Neural cell (in vitro differentiated cells): ENCODE data around the gene GALNT15. TPM values are rescaled to one million over a fixed set of nuclear protein-coding genes. Genes with fewer than 3 reads are reported as not detected.

Experiments
- H2AFZ ChIP-seq: fragments of 200-600, 300-800 bp; sonication (generic), shearing (Covaris generic); 2 replicates; pipeline ENCODE4 v1.6.0; 2014; ENCODE audit warnings: low read depth, mild to moderate bottlenecking, antibody characterized with exemption, low read length, moderate library complexity
- H3F3A ChIP-seq: fragments of 200-600 bp; shearing (Covaris generic); 2 replicates; pipeline ENCODE4 v1.6.1; 2016; ENCODE audit warnings: mild to moderate bottlenecking, moderate library complexity, mixed read lengths, antibody characterized with exemption, low read length; ENCODE audit not compliant: insufficient read depth, poor library complexity, severe bottlenecking
- H3K27ac ChIP-seq: fragments of 200-600, 300-800 bp; sonication (generic), shearing (Covaris generic); 2 replicates; pipeline ENCODE4 v1.5.1; 2014; ENCODE audit warnings: mild to moderate bottlenecking, low read length, moderate library complexity
- H3K27me3 ChIP-seq: fragments of 300-800, 200-600 bp; sonication (generic), shearing (Covaris generic); 2 replicates; pipeline ENCODE4 v1.6.0; 2014; ENCODE audit warnings: mild to moderate bottlenecking, low read depth, low read length, moderate library complexity; ENCODE audit not compliant: insufficient read depth
- H3K36me3 ChIP-seq: fragments of 300-800, 200-600 bp; sonication (generic), shearing (Covaris generic); 2 replicates; pipeline ENCODE4 v1.5.1; 2014; ENCODE audit warnings: mild to moderate bottlenecking, antibody characterized with exemption, low read length, moderate library complexity; ENCODE audit not compliant: insufficient read depth
- H3K4me2 ChIP-seq: fragments of 300-800, 200-600 bp; sonication (generic), shearing (Covaris generic); 2 replicates; pipeline ENCODE4 v1.6.0; 2014; ENCODE audit warnings: mild to moderate bottlenecking, low read length
- H3K4me3 ChIP-seq: fragments of 300-800, 200-600 bp; sonication (generic), shearing (Covaris generic); 2 replicates; pipeline ENCODE4 v1.5.1; 2014; ENCODE audit warnings: mild to moderate bottlenecking, low read length, moderate library complexity
- H3K79me2 ChIP-seq: fragments of 200-600 bp; shearing (Covaris generic); replicated peaks from 2 replicates; pipeline ENCODE4 v1.6.0; 2014; ENCODE audit warnings: mild to moderate bottlenecking, low read length, moderate library complexity; ENCODE audit not compliant: insufficient read depth
- H3K9ac ChIP-seq: fragments of 300-800, 200-600 bp; sonication (generic), shearing (Covaris generic); 2 replicates; pipeline ENCODE4 v1.6.1; 2016; ENCODE audit warnings: mild to moderate bottlenecking, low read length, mixed read lengths
- H3K9me2 ChIP-seq: fragments of 200-600 bp; shearing (Covaris generic); 2 replicates; pipeline ENCODE4 v1.6.1; 2016; ENCODE audit warnings: mild to moderate bottlenecking, low read length, mixed read lengths; ENCODE audit not compliant: insufficient read depth
- H3K9me3 ChIP-seq: fragments of 200-600, 300-800 bp; sonication (generic), shearing (Covaris generic); 2 replicates; pipeline ENCODE4 v1.6.1; 2016; ENCODE audit warnings: mild to moderate bottlenecking, mixed run types, low read length, moderate library complexity, mixed read lengths
- H4K20me1 ChIP-seq: fragments of 200-600 bp; shearing (Covaris generic); 2 replicates; pipeline ENCODE4 v1.6.1; 2016; ENCODE audit warnings: mild to moderate bottlenecking, mixed run types; ENCODE audit not compliant: insufficient read depth
- CTCF ChIP-seq: fragments of 450-650 bp; IDR thresholded peaks from 2 replicates; pipeline ENCODE4 v1.5.1; 2014; ENCODE audit warnings: antibody characterized with exemption, mild to moderate bottlenecking, moderate library complexity; ENCODE audit not compliant: poor library complexity, severe bottlenecking
- EP300 ChIP-seq: fragments of 450-650 bp; conservative IDR thresholded peaks from 2 replicates; pipeline ENCODE4 v1.6.1; 2014; ENCODE audit warnings: antibody characterized with exemption, mild to moderate bottlenecking, moderate library complexity; ENCODE audit not compliant: poor library complexity, severe bottlenecking
- EZH2 ChIP-seq: fragments of 200-600, 300-800 bp; shearing (Covaris generic), sonication (generic); IDR thresholded peaks from 2 replicates; pipeline ENCODE4 v1.6.1; 2014; ENCODE audit warnings: antibody characterized with exemption, low read length, borderline replicate concordance, mild to moderate bottlenecking; ENCODE audit not compliant: insufficient read depth, poor library complexity, severe bottlenecking
- MXI1 ChIP-seq: fragments of 450-650 bp; conservative IDR thresholded peaks from 2 replicates; pipeline ENCODE4 v1.6.1; 2014; ENCODE audit warnings: antibody characterized with exemption, mild to moderate bottlenecking; ENCODE audit not compliant: poor library complexity, severe bottlenecking
- POLR2AphosphoS5 ChIP-seq: IDR thresholded peaks from 2 replicates; pipeline ENCODE4 v1.6.1; 2012
- RAD21 ChIP-seq: fragments of 450-650 bp; conservative IDR thresholded peaks from 2 replicates; pipeline ENCODE4 v1.6.1; 2014; ENCODE audit warnings: antibody characterized with exemption, mild to moderate bottlenecking, moderate library complexity
- SMC3 ChIP-seq: fragments of 450-650 bp; conservative IDR thresholded peaks from 2 replicates; pipeline ENCODE4 v1.6.1; 2014; ENCODE audit warnings: antibody characterized with exemption, mild to moderate bottlenecking, moderate library complexity; ENCODE audit not compliant: poor library complexity
- TAF1 ChIP-seq: IDR thresholded peaks from 2 replicates; pipeline ENCODE4 v1.6.1; 2012; ENCODE audit warnings: low read depth
- polyA plus RNA-seq: library from polyadenylated mRNA; depleted of rRNA; stranded (reverse); fragments of >200 nt; gene quantifications from 2 replicates; pipeline ENCODE4 v1.2.3, GENCODE V29; 2014
- TF ChIP-seq, protein P1 (sequence below): IDR thresholded peaks from 2 replicates; pipeline ENCODE4 v1.6.1; 2012; ENCODE audit warnings: borderline replicate concordance

Gene GALNT15
- polyA plus RNA-seq, 1 donor from 2014 or later: 1.5 TPM

- Histone ChIP-seq H3K9ac (no peak overlapping the region), H3K9me3 (no peaks in the 10 kb centered on the region), H2AFZ (no peak overlapping the region), H3K79me2 (no peaks in the 10 kb centered on the region), H3K4me3 (no peak overlapping the region), H3K4me2 (no peak overlapping the region), H4K20me1 (no peaks in the 10 kb centered on the region), H3K27me3 (no peaks in the 10 kb centered on the region), H3K36me3 (no peaks in the 10 kb centered on the region), H3F3A (no peaks in the 10 kb centered on the region), H3K27ac (no peak overlapping the region), H3K9me2 (no peaks in the 10 kb centered on the region)
- no peak for TF ChIP-seq TAF1
- TF ChIP-seq MXI1: no peak
- no peak for TF ChIP-seq CTCF
- TF ChIP-seq SMC3: no peak
- TF ChIP-seq EZH2: no peak
- no peak for TF ChIP-seq RAD21
- no peak for TF ChIP-seq EP300
- TF ChIP-seq POLR2AphosphoS5: no peak
- TF ChIP-seq, protein P1, sequence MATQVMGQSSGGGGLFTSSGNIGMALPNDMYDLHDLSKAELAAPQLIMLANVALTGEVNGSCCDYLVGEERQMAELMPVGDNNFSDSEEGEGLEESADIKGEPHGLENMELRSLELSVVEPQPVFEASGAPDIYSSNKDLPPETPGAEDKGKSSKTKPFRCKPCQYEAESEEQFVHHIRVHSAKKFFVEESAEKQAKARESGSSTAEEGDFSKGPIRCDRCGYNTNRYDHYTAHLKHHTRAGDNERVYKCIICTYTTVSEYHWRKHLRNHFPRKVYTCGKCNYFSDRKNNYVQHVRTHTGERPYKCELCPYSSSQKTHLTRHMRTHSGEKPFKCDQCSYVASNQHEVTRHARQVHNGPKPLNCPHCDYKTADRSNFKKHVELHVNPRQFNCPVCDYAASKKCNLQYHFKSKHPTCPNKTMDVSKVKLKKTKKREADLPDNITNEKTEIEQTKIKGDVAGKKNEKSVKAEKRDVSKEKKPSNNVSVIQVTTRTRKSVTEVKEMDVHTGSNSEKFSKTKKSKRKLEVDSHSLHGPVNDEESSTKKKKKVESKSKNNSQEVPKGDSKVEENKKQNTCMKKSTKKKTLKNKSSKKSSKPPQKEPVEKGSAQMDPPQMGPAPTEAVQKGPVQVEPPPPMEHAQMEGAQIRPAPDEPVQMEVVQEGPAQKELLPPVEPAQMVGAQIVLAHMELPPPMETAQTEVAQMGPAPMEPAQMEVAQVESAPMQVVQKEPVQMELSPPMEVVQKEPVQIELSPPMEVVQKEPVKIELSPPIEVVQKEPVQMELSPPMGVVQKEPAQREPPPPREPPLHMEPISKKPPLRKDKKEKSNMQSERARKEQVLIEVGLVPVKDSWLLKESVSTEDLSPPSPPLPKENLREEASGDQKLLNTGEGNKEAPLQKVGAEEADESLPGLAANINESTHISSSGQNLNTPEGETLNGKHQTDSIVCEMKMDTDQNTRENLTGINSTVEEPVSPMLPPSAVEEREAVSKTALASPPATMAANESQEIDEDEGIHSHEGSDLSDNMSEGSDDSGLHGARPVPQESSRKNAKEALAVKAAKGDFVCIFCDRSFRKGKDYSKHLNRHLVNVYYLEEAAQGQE: no peak
Observed at GRCh38 chr3:16227566-16227965, 53.1 kb downstream of the GALNT15 start.

- no peak overlapping the region for H3K4me3 ChIP-seq
- H3K36me3 ChIP-seq: no peaks in the 10 kb centered on the region
- no peak overlapping the region for H3K4me2 ChIP-seq
- H3K9ac ChIP-seq: no peak overlapping the region
- H3K27me3 ChIP-seq: no peaks in the 10 kb centered on the region
- no peak overlapping the region for H2AFZ ChIP-seq
- H3K27ac ChIP-seq: no peak overlapping the region
- no peaks in the 10 kb centered on the region for H3K79me2 ChIP-seq
- no peaks in the 10 kb centered on the region for H3K9me2 ChIP-seq
- H4K20me1 ChIP-seq: no peaks in the 10 kb centered on the region
- H3K9me3 ChIP-seq: no peaks in the 10 kb centered on the region
- no peaks in the 10 kb centered on the region for H3F3A ChIP-seq
- no peak for TF ChIP-seq RAD21
- TF ChIP-seq SMC3: no peak
- TF ChIP-seq MXI1: no peak
- TF ChIP-seq EP300: no peak
- TF ChIP-seq POLR2AphosphoS5: no peak
- TF ChIP-seq, protein P1: no peak
- TF ChIP-seq EZH2: no peak
- TF ChIP-seq CTCF: no peak
- TF ChIP-seq TAF1: no peak
Observed at GRCh38 chr3:16229681-16230080, 55.2 kb downstream of the GALNT15 start.
